OCI-LY1 (cell line): ENCODE measurements around the gene NSUN6.

Source experiments
- H2AFZ ChIP-seq: fragments of 200-600 bp; sonication (generic), shearing (Covaris generic); 2 replicates; pipeline ENCODE4 v1.6.0; 2014; ENCODE audit warnings: antibody characterized with exemption, mild to moderate bottlenecking, low read length
- H3F3A ChIP-seq: fragments of 200-600 bp; sonication (generic), shearing (Covaris generic); 2 replicates; pipeline ENCODE4 v1.6.0; 2014; ENCODE audit warnings: mild to moderate bottlenecking, antibody characterized with exemption, low read length, moderate library complexity; ENCODE audit not compliant: insufficient read depth
- H3K27ac ChIP-seq: fragments of 200-600 bp; sonication (generic); 2 replicates; pipeline ENCODE4 v1.5.1; 2014; ENCODE audit warnings: low read length, mixed run types, mild to moderate bottlenecking, low read depth; ENCODE audit not compliant: poor library complexity, severe bottlenecking
- H3K27me3 ChIP-seq: fragments of 200-600 bp; sonication (generic); 2 replicates; pipeline ENCODE4 v1.6.0; 2014; ENCODE audit warnings: antibody characterized with exemption, mild to moderate bottlenecking, low read length, moderate library complexity; ENCODE audit not compliant: insufficient read depth
- H3K36me3 ChIP-seq: fragments of 200-600 bp; sonication (generic); 2 replicates; pipeline ENCODE4 v1.6.1; 2014; ENCODE audit warnings: mild to moderate bottlenecking, antibody characterized with exemption, low read length, moderate library complexity, mixed read lengths; ENCODE audit not compliant: insufficient read depth
- H3K4me1 ChIP-seq: fragments of 200-600 bp; sonication (generic); 2 replicates; pipeline ENCODE4 v1.5.1; 2014; ENCODE audit warnings: mild to moderate bottlenecking, low read length, moderate library complexity; ENCODE audit not compliant: insufficient read depth, severe bottlenecking
- H3K4me2 ChIP-seq: fragments of 200-600 bp; sonication (generic), shearing (Covaris generic); 2 replicates; pipeline ENCODE4 v1.6.1; 2014; ENCODE audit warnings: low read length
- H3K4me3 ChIP-seq: fragments of 200-600 bp; sonication (generic); 2 replicates; pipeline ENCODE4 v1.5.1; 2014; ENCODE audit warnings: low read length, low read depth, mild to moderate bottlenecking, mixed read lengths; ENCODE audit not compliant: poor library complexity, severe bottlenecking
- H3K79me2 ChIP-seq: fragments of 200-600 bp; shearing (Covaris generic); 2 replicates; pipeline ENCODE4 v1.6.1; 2016; ENCODE audit warnings: mixed run types, low read length, mixed read lengths; ENCODE audit not compliant: insufficient read depth
- H3K9ac ChIP-seq: fragments of 200-600 bp; sonication (generic), shearing (Covaris generic); 2 replicates; pipeline ENCODE4 v1.6.1; 2014; ENCODE audit warnings: mild to moderate bottlenecking, low read length, mixed read lengths
- H3K9me2 ChIP-seq: fragments of 200-600 bp; sonication (generic), shearing (Covaris generic); 2 replicates; pipeline ENCODE4 v1.6.1; 2014; ENCODE audit warnings: low read depth, mild to moderate bottlenecking, low read length, mixed read lengths
- H3K9me3 ChIP-seq: fragments of 200-600 bp; shearing (Covaris generic); 2 replicates; pipeline ENCODE4 v1.6.1; 2014; ENCODE audit warnings: low read length, mixed read lengths
- H4K20me1 ChIP-seq: fragments of 200-600 bp; sonication (generic), shearing (Covaris generic); 2 replicates; pipeline ENCODE4 v1.6.0; 2016; ENCODE audit warnings: mild to moderate bottlenecking, low read length; ENCODE audit not compliant: insufficient read depth
- EZH2 ChIP-seq: fragments of 200-600 bp; sonication (generic), shearing (Covaris generic); IDR thresholded peaks from 2 replicates; pipeline ENCODE4 v1.8.0; 2017; ENCODE audit warnings: borderline replicate concordance, mixed run types, mild to moderate bottlenecking, antibody characterized with exemption, low read length, moderate library complexity, mixed read lengths
- TF ChIP-seq, protein P1 (sequence below): fragments of 200-600 bp; sonication (generic), shearing (Covaris generic); IDR thresholded peaks from 2 replicates; pipeline ENCODE4 v1.5.1; 2017; ENCODE audit warnings: mild to moderate bottlenecking, antibody characterized with exemption, low read length, moderate library complexity, mixed read lengths

NSUN6 gene

DNA sequence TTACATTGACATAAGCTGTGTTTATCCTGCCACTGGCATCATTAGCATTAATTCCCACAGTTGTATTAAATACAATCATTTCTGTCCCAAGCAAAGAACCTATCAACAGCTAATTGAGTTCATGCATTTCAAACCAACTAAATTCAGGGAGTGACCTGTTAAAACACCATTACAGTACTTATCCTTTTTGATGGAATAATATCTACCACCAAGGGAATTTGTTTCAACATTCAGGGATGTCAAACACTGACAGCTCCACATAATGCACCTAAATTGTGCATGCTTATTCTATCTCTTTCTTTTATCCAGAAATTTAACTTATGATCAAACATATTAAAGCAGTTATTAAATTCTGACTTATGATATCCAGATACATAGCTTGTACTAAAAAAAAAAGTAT, 136.8 kb downstream of the NSUN6 start:
- Histone ChIP-seq H3K79me2 (no peaks in the 10 kb centered on the region), H3K36me3 (no peaks in the 10 kb centered on the region), H3F3A (no peaks in the 10 kb centered on the region), H3K4me1 (no peaks in the 10 kb centered on the region), H3K9ac (no peak overlapping the region), H3K9me2 (no peaks in the 10 kb centered on the region), H3K9me3 (no peaks in the 10 kb centered on the region), H3K4me2 (no peak overlapping the region), H3K4me3 (no peak overlapping the region), H3K27me3 (no peaks in the 10 kb centered on the region), H3K27ac (no peak overlapping the region), H4K20me1 (no peaks in the 10 kb centered on the region), H2AFZ (no peak overlapping the region)
- TF ChIP-seq, protein P1, sequence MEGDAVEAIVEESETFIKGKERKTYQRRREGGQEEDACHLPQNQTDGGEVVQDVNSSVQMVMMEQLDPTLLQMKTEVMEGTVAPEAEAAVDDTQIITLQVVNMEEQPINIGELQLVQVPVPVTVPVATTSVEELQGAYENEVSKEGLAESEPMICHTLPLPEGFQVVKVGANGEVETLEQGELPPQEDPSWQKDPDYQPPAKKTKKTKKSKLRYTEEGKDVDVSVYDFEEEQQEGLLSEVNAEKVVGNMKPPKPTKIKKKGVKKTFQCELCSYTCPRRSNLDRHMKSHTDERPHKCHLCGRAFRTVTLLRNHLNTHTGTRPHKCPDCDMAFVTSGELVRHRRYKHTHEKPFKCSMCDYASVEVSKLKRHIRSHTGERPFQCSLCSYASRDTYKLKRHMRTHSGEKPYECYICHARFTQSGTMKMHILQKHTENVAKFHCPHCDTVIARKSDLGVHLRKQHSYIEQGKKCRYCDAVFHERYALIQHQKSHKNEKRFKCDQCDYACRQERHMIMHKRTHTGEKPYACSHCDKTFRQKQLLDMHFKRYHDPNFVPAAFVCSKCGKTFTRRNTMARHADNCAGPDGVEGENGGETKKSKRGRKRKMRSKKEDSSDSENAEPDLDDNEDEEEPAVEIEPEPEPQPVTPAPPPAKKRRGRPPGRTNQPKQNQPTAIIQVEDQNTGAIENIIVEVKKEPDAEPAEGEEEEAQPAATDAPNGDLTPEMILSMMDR: no peak
- TF ChIP-seq EZH2: no peak

DNA sequence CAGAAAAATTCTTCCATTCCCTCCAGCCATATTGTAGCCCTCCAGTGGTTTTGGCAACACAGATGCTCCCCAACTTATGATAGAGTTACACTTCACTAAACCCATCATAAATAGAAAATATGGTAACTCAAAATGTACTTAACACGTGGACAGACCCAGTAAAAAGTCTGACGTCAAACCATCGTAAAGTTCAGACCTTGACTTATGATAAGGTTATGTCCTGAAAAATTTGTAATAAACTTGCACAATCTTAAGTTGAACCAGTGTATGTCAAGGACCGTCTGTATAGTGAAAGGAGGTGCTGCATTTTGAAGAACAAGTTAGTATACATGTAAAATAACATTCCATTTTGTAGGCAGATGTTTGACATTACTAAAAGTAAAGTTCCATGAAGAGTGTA, 142.8 kb downstream of the NSUN6 start:
- no peak overlapping the region for H3K9ac ChIP-seq
- H3K9me2 ChIP-seq: no peaks in the 10 kb centered on the region
- H3K4me1 ChIP-seq: no peaks in the 10 kb centered on the region
- H3K4me3 ChIP-seq: no peak overlapping the region
- H3K27ac ChIP-seq: no peak overlapping the region
- no peaks in the 10 kb centered on the region for H3K79me2 ChIP-seq
- TF ChIP-seq, protein P1: no peak
- no peak for TF ChIP-seq EZH2
- no peaks in the 10 kb centered on the region for H3F3A ChIP-seq
- no peaks in the 10 kb centered on the region for H3K9me3 ChIP-seq
- no peaks in the 10 kb centered on the region for H4K20me1 ChIP-seq
- H2AFZ ChIP-seq: no peak overlapping the region
- no peaks in the 10 kb centered on the region for H3K27me3 ChIP-seq
- no peak overlapping the region for H3K4me2 ChIP-seq
- no peaks in the 10 kb centered on the region for H3K36me3 ChIP-seq

DNA sequence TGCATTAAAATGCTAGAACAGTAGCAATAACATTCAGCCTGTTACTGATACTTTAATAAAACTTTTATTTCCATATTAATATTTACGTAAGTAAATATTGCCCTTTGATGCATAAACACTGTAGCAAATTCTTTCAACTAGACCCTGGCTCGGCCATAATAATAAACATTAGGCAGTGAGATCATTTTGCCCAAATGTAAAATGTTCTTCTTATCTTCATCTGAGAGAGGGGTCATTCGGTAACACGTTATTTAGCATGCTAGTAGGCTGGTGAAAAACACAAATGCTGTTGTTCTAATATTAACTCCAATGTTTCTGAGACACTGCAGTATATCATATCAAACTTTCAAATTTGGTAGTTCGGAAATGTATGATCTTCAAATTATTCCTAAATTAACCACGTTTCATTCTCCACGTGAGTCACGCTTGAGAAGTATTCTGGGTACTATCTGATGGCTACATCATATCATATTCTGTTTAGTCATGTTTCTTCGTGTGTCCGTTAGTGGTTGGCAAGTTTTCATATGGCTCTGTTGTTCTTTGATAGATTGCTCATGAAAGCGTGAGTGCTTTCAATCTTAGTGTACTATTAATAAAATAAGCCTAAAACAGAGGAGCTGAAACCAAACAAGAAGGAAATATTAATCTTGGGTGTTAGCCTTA, 145.8 kb downstream of the NSUN6 start:
- Histone ChIP-seq H3K9ac (no peak overlapping the region), H3K9me2 (no peaks in the 10 kb centered on the region), H3K36me3 (no peaks in the 10 kb centered on the region), H3F3A (no peaks in the 10 kb centered on the region), H4K20me1 (no peaks in the 10 kb centered on the region), H3K9me3 (no peaks in the 10 kb centered on the region), H3K79me2 (no peaks in the 10 kb centered on the region), H3K4me3 (no peak overlapping the region), H3K4me2 (no peak overlapping the region), H3K27ac (no peak overlapping the region), H3K27me3 (no peaks in the 10 kb centered on the region), H3K4me1 (peaks cover 3% of the 10 kb centered on the region), H2AFZ (no peak overlapping the region)
- TF ChIP-seq, protein P1: no peak
- no peak for TF ChIP-seq EZH2
